Hepatocyte (in vitro differentiated cells): Measurements from ENCODE around the gene CEP128. TPM values are rescaled to one million over a fixed set of nuclear protein-coding genes. Genes with fewer than 3 reads are reported as not detected.

ENCODE experiments used
- DNase-seq: peaks from one replicate; pipeline ENCODE4 v3.0.0-alpha.2; 2016; ENCODE audit warnings: low spot score
- H2AFZ ChIP-seq: fragments of 200-600 bp; sonication (generic); 2 replicates; pipeline ENCODE4 v1.6.0; 2016; ENCODE audit warnings: antibody characterized with exemption, mild to moderate bottlenecking
- H3K27ac ChIP-seq: fragments of 200-600 bp; sonication (generic); 2 replicates; pipeline ENCODE4 v1.5.1; 2016; ENCODE audit warnings: mild to moderate bottlenecking
- H3K27me3 ChIP-seq: fragments of 200-600 bp; sonication (generic); 2 replicates; pipeline ENCODE4 v1.6.1; 2016
- H3K36me3 ChIP-seq: fragments of 200-600 bp; sonication (generic); replicated peaks from 2 replicates; pipeline ENCODE4 v1.5.1; 2016; ENCODE audit warnings: low read depth; ENCODE audit not compliant: insufficient read depth
- H3K4me1 ChIP-seq: fragments of 200-600 bp; sonication (generic); 2 replicates; pipeline ENCODE4 v1.5.1; 2016; ENCODE audit warnings: mild to moderate bottlenecking, moderate library complexity; ENCODE audit not compliant: insufficient read depth
- H3K4me2 ChIP-seq: fragments of 200-600 bp; sonication (generic); 2 replicates; pipeline ENCODE4 v1.6.0; 2016
- H3K4me3 ChIP-seq: fragments of 200-600 bp; sonication (generic); 2 replicates; pipeline ENCODE4 v1.5.1; 2016; ENCODE audit warnings: mild to moderate bottlenecking
- H3K79me2 ChIP-seq: fragments of 200-600 bp; sonication (generic); 2 replicates; pipeline ENCODE4 v1.6.0; 2017; ENCODE audit warnings: mild to moderate bottlenecking
- H3K9me2 ChIP-seq: fragments of 200-600 bp; sonication (generic); replicated peaks from 2 replicates; pipeline ENCODE4 v1.6.0; 2017; ENCODE audit warnings: mild to moderate bottlenecking; ENCODE audit not compliant: insufficient read depth
- H3K9me3 ChIP-seq: fragments of 200-600 bp; sonication (generic); 2 replicates; pipeline ENCODE4 v1.5.1; 2016; ENCODE audit warnings: low read depth, mild to moderate bottlenecking
- H4K20me1 ChIP-seq: fragments of 200-600 bp; sonication (generic); 2 replicates; pipeline ENCODE4 v1.6.0; 2016; ENCODE audit warnings: mild to moderate bottlenecking; ENCODE audit not compliant: insufficient read depth, poor library complexity, severe bottlenecking
- EZH2 ChIP-seq: fragments of 200-600 bp; sonication (generic); IDR thresholded peaks from 2 replicates; pipeline ENCODE4 v1.6.1; 2016; ENCODE audit warnings: antibody characterized with exemption, mild to moderate bottlenecking, borderline replicate concordance
- EZH2phosphoT487 ChIP-seq: fragments of 200-600 bp; sonication (generic); IDR thresholded peaks from one replicate; pipeline ENCODE4 v1.6.1; 2018; ENCODE audit warnings: antibody characterized with exemption, mild to moderate bottlenecking, low read depth, moderate library complexity; ENCODE audit not compliant: unreplicated experiment, severe bottlenecking
- WGBS: methylation state at CpG from one replicate; pipeline ENCODE4 v1.1.6; 2016; ENCODE audit warnings: low lambda C conversion rate; ENCODE audit errors: missing lambda C conversion rate; 5-methylcytosine and 5-hydroxymethylcytosine counted together
- polyA plus RNA-seq: library from polyadenylated mRNA; unstranded; fragments of >200 nt; fragmentation: Nextera tagmentation; extraction: Ambion mirVana; gene quantifications from 2 replicates; pipeline ENCODE4 v1.2.1, GENCODE V29; 2016
- total RNA-seq: library from RNA; depleted of rRNA; stranded (reverse); fragments of >200 nt; gene quantifications from 2 replicates; pipeline ENCODE4 v1.2.3, GENCODE V29; 2014
- TF ChIP-seq, protein P1 (sequence below): fragments of 200-600 bp; sonication (generic); IDR thresholded peaks from 2 replicates; pipeline ENCODE4 v1.5.1; 2016; ENCODE audit warnings: antibody characterized with exemption, mild to moderate bottlenecking; ENCODE audit not compliant: poor library complexity

Gene CEP128
- total and polyA plus RNA-seq, 2 experiments from 2014 or later = 1.4 to 3.6 TPM

DNA sequence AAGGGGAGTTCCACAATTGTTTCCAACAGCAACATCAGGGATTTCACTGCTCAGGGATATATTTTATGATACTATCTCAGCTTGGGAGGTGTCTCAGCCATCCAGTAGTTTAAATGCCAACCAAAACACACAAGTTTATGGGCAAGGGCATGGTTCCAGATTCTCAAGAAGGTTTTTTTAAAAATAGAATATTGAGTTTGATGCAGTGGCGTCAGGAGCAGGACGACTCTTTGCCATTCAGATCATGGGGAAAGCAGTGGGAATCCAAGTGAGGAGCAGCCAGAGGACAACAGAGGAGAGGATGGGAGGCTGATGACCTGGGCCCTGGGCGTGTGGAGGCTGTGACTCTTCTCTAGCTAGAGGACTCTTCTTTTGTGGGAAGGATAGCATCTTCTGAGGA lies 39.6 kb upstream of the CEP128 start:
- WGBS = 91% methylated on average over 3 of the region's 3 CpGs
- Histone ChIP-seq H4K20me1 (no peaks in the 10 kb centered on the region), H3K79me2 (no peaks in the 10 kb centered on the region), H3K4me1 (peaks cover 4% of the 10 kb centered on the region), H3K4me2 (no peak overlapping the region), H3K27me3 (no peaks in the 10 kb centered on the region), H3K4me3 (no peak overlapping the region), H2AFZ (no peak overlapping the region), H3K9me3 (no peaks in the 10 kb centered on the region), H3K9me2 (no peaks in the 10 kb centered on the region), H3K36me3 (no peaks in the 10 kb centered on the region), H3K27ac (no peak overlapping the region)
- DNase-seq = no peak
- TF ChIP-seq EZH2 (no peak), EZH2phosphoT487 (no peak)
- TF ChIP-seq, protein P1, sequence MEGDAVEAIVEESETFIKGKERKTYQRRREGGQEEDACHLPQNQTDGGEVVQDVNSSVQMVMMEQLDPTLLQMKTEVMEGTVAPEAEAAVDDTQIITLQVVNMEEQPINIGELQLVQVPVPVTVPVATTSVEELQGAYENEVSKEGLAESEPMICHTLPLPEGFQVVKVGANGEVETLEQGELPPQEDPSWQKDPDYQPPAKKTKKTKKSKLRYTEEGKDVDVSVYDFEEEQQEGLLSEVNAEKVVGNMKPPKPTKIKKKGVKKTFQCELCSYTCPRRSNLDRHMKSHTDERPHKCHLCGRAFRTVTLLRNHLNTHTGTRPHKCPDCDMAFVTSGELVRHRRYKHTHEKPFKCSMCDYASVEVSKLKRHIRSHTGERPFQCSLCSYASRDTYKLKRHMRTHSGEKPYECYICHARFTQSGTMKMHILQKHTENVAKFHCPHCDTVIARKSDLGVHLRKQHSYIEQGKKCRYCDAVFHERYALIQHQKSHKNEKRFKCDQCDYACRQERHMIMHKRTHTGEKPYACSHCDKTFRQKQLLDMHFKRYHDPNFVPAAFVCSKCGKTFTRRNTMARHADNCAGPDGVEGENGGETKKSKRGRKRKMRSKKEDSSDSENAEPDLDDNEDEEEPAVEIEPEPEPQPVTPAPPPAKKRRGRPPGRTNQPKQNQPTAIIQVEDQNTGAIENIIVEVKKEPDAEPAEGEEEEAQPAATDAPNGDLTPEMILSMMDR = no peak

DNA sequence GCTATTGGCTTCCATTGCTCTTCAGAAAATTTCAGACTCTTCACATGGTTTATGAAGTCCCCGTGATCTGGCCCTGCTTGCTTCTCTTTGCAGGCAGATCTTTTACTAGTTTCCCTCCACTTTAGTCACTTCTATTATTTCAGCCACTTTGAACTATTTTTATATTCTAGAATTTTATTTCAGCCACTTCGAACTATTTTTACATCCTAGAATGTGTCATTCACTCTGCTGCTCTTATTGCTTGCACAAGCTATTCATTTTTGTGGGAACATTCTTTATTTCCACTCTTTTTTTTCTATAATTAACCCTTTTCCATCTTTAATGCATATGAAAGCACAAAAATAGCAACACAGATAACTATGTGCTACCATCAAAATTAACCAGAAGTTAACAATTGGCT lies 38.4 kb upstream of the CEP128 start:
- H3K9me2 ChIP-seq = no peaks in the 10 kb centered on the region
- WGBS = 82% methylated on average over 2 of the region's 2 CpGs

DNA sequence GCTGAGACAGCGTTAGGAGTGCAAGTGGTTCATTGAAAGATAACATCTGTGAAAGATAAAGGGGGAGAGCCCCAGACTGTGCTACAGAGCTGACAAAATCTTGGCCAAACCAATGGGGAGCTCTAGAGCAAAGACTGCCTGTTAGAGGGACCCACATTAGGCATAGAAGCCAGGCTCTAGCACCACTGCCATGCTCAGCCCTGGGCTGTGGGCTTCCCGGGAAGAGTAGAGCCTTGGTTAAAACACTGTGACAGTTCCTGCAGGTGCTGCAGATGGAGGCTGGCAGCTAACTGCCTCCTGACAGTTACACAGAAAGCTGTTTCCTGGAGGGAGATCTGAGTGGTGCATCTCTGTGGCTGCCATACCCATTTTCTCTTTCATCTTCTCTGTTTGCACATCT lies 36.9 kb upstream of the CEP128 start:
- no peak for DNase-seq
- Histone ChIP-seq H3K79me2 (no peaks in the 10 kb centered on the region), H2AFZ (no peak overlapping the region), H3K27ac (no peak overlapping the region), H4K20me1 (no peaks in the 10 kb centered on the region), H3K4me1 (peaks cover 8% of the 10 kb centered on the region), H3K4me2 (no peak overlapping the region), H3K27me3 (no peaks in the 10 kb centered on the region), H3K4me3 (no peak overlapping the region), H3K36me3 (no peaks in the 10 kb centered on the region), H3K9me2 (no peaks in the 10 kb centered on the region), H3K9me3 (no peaks in the 10 kb centered on the region)
- TF ChIP-seq, protein P1 = no peak
- no peak for TF ChIP-seq EZH2phosphoT487
- TF ChIP-seq EZH2 = no peak
- WGBS = 64% methylated on average over 2 of the region's 2 CpGs

More for the DNA sequence above, 38.4 kb upstream of the CEP128 start:
- Histone ChIP-seq H3K36me3 (no peaks in the 10 kb centered on the region), H3K4me2 (no peak overlapping the region), H3K9me3 (no peaks in the 10 kb centered on the region), H2AFZ (no peak overlapping the region), H3K4me3 (no peak overlapping the region), H3K4me1 (peaks cover 4% of the 10 kb centered on the region), H4K20me1 (no peaks in the 10 kb centered on the region), H3K27ac (no peak overlapping the region), H3K27me3 (no peaks in the 10 kb centered on the region), H3K79me2 (no peaks in the 10 kb centered on the region)
- TF ChIP-seq, protein P1 = no peak
- no peak for TF ChIP-seq EZH2
- TF ChIP-seq EZH2phosphoT487 = no peak
- no peak for DNase-seq

DNA sequence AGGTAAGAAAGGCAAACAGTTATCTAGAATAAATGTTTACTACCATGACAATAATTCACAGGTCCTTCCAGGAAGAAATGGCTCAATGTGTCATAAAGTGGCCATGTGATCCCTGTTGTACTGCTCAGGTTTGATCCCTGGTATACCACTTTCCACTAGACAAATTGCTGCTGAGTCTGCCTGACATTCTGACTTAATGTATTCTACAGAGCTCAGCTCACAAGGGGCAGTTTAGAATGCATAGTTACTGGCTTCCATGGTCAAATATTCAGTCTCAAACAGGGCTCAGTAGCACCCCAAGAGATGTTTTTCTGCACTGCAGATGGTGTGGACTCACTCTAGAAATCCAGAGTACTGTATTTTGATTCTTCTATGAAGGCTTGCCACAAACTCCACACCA lies 35.7 kb upstream of the CEP128 start:
- no peak overlapping the region for H3K27ac ChIP-seq
- peaks cover 8% of the 10 kb centered on the region for H3K4me1 ChIP-seq
- H3K9me2 ChIP-seq = no peaks in the 10 kb centered on the region
- H3K9me3 ChIP-seq = no peaks in the 10 kb centered on the region
- no peak overlapping the region for H3K4me3 ChIP-seq
- H3K27me3 ChIP-seq = no peaks in the 10 kb centered on the region
- H2AFZ ChIP-seq = no peak overlapping the region
- H3K4me2 ChIP-seq = no peak overlapping the region
- no peaks in the 10 kb centered on the region for H4K20me1 ChIP-seq
- TF ChIP-seq EZH2phosphoT487 (no peak), EZH2 (no peak)
- TF ChIP-seq, protein P1 = no peak
- no peaks in the 10 kb centered on the region for H3K36me3 ChIP-seq
- DNase-seq = peak; percentile 41
- no peaks in the 10 kb centered on the region for H3K79me2 ChIP-seq
